ENCODE results near the gene TTC39B. TPM values are rescaled to one million over a fixed set of nuclear protein-coding genes. Genes with fewer than 3 reads are reported as not detected.
A peak's percentile ranks its signal among the peaks of the same experiment; 100 is the strongest.
"Not testable (repeated sequence)": the region's sequence is repeated elsewhere in the genome, so short reads cannot be mapped to it uniquely, and the experiment has no call there.

Gene TTC39B
- 7.1 and 17.1 TPM in 2 replicates for total RNA-seq

DNA sequence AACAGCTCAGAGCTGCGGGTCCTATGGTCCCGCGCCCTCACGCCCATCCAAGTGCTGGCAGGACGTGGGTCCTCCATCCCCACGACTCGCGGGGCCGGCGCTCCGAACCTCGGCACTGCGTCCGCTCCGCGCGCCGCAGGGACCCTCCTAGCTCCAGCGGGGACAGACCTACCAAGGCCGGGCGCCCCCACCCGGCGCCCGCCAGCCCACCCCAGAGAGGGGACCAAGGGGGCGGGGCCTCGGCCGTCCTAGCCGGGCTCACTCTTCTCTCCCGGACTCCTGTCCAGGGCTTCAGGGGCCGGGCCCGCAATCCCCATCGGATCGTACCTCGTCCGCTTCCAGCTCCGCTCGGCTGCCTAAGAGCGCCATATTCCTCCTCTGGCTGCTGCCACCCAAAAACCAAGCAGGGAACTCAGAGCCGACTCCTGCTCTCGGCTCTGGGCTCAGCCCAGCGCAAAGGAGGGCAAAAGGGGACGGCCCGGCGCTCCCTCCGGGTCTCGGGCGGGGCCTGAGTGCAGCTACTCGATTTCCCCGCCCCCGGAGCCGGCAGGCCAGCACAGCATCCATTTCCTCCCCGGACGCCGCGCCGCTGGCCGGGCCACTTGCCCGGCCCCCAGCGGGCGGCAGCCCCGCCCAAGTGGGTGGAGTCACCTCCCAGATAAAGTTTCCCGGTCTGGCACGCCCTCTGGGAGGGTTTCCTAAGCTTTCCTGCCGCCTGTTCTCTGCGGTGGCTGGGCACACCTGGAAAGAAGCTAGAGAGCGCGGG, at the start of gene TTC39B:
Gene TTC39B (minus strand): TSS at position 460 of the 766 bp plus-strand sequence. CDS start 91 bp downstream, at position 369.
- DNase-seq (ENCODE audit: low read depth): peak; percentile 83

DNA sequence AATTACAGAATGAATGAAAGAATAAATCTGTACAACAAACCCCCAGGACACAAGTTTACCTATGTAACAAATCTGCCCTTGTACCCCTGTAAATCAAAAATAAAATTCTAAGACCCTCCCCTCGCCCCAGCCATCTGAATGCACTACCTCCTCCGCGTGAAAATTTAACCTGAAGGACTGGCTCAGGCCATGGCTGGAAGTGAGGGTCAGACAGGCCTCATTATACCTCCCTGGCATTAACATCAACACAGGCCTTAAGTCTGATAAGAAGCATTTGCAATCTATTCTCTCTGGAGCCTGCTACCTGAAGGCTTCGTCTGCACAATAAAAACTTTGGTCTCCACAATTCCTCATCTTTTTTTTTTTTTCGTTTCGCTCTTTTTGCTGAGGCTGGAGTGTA, 48.7 kb upstream of the TTC39B start:
- no peak for DNase-seq (ENCODE audit: low read depth)

DNA sequence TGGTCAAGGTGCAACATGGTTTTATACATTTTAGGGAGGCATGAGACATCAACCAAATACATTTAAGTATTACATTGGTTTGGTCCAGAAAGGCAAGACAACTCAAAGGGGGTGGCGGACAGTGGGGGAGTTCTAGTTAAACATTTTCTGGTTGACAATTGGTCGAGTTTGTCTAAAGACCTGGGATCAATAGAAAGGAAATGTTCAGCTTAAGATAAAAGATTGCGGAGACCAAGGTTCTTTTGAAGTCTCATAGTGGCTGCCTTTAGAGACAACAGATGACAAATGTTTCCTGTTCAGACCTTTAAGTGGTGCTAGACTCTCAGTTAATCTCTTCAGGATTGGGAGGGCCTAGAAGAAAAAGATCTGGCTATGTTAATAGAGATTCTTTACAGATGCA, 47.7 kb upstream of the TTC39B start:
- DNase-seq (ENCODE audit: low read depth): no peak

DNA sequence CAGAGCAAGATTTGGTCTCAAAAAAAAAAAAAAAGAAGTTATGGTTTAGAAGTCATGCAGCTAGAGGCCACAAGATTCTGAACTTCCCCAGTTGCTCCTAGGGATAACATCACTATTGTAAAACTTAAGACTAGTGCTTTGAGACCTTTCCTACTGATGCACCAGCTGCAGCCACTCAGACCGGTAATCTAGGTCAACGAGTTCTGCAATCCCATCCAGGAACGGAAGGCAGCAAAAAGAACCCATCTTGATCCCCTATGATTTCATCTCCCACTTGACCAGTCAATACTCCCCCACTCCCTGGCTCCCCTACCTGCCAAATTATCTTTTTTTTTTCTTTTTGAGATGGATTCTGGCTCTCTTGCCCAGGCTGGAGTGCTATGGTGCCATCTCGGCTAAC, 46.9 kb upstream of the TTC39B start:
- DNase-seq (ENCODE audit: low read depth): no peak

DNA sequence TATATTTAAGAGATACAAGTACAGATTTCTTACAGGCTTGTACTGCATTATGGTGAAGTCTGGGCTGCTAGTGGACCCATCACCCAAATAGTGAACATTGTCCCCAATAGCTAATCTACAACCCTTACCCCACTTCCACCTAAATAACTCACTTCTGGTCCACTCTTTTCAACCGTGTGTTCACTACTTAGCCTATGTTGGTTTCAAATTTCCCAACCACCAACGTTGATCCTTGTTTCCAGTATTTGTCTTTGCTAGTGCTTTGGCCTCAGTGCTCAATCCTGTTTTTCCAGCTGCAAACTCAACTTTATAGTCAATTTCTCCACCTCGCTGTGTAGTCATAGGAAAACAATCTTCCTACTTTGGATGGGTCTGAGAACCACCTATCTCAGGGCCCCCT, 45.3 kb upstream of the TTC39B start:
- DNase-seq (ENCODE audit: low read depth): no peak

DNA sequence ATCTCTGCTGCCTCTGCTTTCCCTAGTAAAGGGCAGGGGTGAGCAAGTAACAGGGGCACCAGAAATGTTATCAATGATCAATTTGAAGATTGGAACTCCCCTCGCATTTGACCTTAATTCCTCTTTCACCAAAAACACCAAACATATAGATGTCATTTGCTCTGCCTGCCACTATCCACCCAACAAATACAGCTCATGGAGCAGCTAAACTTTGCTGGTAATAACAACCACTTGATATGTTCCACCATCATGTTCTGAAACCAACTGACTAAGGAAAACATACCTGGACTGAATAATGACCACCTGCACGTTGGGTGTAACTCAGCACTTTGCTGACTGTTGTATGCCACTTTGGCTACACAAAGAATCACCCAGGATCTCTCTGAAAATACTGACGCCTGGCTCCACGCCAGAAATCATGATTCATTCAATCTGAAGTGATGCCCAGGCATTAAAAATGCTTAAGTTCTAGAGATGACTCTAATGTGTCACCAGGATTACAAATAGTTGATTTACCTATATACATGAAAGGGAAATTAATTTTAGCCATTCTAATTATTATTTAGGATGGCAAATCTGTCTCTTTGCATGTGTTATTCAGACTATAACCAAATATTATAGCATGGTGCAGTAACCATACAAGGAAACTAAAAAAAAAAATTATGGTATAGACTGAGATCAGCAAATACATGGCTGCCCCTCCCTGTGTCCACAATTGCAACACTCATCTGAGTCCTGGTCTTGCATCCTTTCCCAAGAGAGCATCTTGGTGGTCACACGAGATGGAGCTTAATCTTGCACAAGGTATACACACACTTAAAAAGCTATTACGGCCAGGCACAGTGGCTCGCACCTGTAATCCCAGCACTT, 43.1 kb upstream of the TTC39B start:
- DNase-seq (ENCODE audit: low read depth): peak; percentile 31

DNA sequence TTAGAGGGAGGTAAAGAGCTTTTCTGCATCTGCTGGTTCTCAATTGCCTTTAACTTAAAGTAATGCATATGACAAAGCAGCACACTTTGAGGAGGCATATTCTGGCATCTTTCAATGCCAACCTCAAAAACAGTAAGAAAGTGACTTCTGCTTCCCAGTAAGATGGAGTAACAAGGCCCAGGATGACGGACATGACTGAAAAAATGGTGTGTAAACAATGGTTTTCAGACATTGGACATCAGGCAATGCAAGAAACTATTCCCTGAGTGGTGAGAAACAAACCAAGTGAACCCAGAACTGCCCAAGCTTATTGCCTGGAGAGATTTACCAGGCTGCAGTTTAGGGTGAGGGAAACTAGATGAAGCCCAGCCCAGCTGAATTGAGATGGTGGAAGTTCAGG, 39.8 kb upstream of the TTC39B start:
- no peak for DNase-seq (ENCODE audit: low read depth)

DNA sequence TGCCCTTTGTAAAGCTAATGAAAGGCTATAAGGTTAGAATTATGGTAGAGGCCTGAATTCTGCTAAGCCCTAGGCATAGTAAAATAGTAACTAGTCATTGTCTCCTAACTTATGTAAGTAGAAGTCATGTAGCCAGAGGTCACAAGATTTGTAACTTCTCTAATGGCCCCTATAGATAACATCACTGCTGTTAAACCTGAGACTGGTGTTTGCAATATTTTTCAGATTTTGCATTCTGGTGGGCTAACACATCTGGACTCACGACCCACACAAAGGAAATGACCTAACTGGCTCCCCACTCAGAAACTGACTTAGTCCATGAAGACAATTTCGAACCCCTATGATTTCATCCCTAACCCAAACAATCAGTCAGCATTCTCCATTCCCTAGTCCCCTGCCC, 37.2 kb upstream of the TTC39B start:
- no peak for DNase-seq (ENCODE audit: low read depth)

DNA sequence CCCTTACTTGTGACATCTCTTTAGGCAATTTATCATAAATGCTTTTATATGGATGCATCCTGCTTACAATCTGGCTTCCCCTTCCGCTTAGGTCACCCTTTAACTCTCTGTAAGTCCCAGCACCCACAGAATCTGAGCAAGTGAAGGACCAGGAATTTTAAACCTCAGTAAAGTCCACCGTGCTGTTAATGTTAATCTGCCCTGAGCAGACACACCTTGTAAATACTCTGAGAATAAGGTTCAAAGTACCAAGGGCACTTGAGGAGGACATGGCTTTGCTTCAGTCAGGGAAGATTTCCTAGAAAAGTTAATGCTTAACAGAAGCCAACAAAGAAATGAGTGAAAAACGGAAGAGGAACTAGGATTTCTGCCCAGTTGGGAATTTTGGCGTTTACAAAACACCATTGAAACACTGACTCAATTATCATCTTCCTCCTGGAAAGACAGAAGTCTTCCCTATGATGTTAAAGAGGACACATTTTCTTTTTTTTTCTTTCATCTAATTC, 26.4 kb upstream of the TTC39B start:
- peak; percentile 70 for DNase-seq (ENCODE audit: low read depth)

DNA sequence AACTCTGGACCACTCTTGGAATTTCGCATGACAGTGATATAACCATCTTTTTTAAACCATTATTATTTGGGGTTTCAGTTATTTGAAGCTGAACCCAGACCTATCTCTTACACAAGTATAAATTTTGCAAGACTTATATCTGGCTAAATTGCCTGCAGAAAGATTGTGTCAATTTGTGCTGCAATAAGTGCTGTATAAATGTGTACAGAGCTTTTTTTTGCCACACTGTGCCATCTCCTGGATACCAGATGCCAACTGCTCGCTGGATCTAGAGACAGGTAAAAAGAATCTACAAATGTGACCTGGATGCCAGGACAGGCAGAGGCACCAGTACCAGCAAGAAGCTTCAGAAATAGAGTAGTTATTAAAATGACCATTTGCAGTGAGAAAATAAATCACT, 25.9 kb upstream of the TTC39B start:
- DNase-seq (ENCODE audit: low read depth): no peak

DNA sequence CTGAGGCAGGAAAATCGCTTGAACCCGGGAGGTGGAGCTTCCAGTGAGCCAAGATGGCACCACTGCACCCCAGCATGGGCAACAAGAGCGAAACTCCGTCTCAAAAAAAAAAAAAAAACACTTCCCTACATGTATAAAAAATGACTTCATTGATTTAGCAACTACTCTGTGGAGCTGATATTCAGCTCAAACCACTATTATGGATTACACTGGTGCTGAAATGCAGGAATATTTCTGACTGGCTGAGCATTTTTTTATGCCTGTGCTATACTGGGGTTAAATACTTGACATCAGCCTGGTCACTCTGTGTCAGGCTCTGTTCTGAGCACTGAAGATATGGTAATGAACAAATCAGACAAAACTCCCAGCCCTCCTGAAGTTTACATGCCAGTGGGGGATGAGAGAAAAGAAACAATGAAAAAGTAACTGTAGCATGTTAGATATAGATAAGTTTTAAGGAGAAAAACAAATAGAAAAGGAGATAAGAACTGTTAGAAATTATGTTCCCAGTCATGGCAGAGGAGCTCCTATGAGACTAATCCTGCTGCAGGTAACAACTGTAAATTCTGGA, 22.6 kb upstream of the TTC39B start:
- no peak for DNase-seq (ENCODE audit: low read depth)

DNA sequence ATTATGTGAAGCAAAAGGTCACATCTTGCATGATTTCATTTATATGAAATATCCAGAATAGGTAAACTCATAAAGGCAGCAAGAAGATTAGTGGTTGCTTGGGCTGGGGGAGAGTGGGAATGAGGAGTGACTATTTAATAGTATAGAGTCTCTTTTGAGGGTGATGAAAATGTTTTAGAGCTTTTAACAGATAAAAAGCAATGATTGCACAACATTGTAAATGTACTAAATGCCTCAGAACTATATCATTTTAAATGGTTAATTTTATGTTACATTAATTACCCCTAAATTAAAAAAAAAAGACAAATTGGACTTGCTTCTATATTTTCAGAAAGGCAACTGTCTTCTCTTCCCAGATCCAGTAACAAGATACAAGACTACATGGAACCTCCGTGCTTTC, 21.9 kb upstream of the TTC39B start:
- no peak for DNase-seq (ENCODE audit: low read depth)

DNA sequence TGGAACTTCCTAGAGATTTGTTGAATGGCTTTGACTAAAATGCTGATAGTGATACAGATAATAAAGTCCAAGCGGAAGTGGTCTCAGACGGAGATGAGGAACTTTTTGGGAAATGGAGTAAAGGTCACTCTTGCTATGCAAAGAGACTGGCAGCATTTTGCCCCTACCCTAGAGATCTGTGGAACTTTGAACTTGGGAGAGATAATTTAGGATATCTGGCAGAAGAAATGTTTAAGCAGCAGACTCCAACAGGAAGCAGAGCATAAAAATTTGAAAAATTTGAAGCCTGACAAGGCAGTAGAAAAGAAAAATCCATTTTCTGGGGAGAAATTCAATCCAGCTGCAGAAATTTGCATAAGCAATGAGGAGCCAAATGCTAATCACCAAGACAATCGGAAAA, 15.7 kb upstream of the TTC39B start:
- not testable (repeated sequence) for DNase-seq (ENCODE audit: low read depth)

DNA sequence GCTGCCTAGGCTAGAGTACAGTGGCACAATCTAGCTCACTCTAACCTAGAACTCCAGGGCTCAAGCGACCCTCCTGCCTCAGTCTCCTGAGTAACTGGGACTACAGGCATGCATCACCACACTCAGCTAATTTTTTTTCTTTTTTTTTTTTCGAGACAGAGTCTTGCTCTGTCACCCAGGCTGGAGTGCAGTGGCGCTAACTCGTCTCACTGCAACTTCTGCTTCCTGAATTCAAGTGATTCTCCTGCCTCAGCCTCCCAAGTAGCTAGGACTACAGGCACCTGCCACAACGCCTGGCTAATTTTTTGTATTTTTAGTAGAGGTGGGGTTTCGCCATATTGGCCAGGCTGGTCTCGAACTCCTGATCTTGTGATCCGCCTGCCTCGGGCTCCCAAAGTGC, 12.6 kb upstream of the TTC39B start:
- not testable (repeated sequence) for DNase-seq (ENCODE audit: low read depth)

DNA sequence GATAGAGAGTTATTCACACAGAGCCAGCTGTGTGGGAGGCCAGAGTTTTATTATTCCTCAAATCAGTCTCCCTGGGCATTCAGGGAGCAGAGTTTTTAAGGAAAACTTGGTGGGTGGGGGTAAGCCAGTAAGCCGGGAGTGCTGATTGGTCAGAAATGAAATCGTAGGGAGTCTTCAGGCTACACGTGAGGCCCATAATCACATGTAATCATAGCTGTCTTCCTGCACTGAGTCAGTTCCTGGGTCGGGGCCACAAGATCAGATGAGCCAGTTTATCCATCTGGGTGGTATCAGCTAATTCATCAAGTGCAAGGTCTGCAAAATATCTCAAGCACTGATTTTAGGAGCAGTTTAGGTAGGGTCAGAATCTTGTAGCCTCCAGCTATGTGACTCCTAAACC, 10.8 kb upstream of the TTC39B start:
- no peak for DNase-seq (ENCODE audit: low read depth)

DNA sequence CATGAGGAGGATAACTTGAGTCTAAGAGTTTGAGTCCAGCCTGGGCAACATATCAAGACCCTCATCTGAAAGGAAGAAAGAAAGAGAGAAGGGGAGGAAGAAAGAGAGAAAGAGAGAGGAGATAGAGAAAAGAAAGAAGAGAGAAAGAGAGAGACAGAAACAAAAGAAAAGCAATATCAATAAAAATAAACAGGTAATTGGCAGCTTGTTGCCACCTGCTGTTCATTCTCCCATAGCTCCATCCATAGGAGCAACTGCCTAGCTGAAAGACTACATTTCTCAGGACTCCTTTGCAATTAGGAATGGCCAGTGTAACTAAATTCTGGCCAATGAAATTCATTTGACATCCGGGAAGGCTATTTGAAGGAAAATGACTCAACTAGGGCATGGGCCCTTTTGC, 4.6 kb upstream of the TTC39B start:
- DNase-seq (ENCODE audit: low read depth): no peak

DNA sequence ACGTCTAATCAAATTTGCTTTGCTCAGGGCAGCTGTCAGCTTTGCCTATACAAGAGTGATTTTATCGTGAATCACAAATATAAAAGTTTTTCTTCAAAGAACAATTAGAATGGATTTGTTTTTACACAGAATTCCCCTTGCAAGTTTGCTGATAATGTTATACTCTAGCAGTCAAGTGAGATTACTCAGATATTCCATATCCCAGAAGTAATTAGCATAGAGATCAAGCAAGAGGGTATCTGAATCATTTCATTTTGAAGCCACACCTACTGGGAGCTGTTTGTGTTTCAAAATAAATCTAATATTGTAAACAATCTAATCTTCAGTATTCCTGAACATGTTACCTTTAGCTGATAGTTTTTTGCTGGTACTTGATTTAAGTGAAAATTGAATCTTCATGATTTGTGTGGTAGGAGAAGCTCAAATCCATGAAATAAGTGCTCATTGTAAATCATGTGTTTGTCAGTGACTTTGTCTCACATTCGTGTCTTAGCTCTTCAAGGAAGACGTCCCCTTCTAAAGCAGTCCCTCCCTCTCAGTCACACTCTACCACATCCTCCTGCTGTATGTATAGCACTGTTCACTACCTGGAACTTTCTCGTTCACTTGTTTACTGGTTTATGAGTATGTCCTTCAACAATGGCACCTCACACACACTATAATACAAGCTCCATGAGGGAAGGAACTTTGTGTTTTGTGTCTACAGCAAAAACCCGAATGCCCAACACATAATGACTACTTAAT, 3.3 kb upstream of the TTC39B start:
- no peak for DNase-seq (ENCODE audit: low read depth)

DNA sequence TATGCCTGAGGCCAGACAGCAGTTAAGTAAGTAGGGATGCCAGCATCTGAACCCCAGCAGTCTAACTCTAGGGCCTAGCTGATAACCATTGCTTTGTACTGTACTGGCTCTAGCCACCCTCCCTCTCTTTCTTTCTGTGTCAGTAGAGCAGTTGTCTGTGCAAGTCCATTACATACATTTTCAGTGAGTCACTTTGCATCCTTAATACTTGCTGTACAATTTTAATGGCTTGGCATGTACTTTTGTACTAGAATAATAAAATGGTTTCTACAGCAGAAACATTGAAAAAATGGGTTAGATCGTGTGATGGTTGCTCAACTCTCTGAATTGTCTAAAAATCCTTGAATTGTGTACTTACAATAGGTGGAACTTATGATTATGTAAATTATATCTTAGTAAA, 1.5 kb upstream of the TTC39B start:
- DNase-seq (ENCODE audit: low read depth): peak; percentile 68

DNA sequence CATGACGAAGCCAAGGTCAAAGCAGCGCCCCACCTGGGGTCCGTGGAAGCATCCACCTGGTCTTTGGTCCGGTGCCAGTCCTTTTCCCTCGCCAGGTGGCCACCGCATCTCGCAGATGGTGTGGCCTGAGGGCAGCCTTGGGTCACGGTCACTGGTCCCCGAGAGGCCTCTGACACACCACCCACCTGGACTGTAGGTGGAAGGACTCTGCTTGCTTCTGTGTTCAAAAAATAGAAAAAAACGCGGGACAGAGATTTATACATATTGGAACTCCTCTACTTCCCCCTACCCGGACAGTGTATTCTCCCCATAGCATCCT, 466 bp upstream of the TTC39B start:
- DNase-seq (ENCODE audit: low read depth): no peak

DNA sequence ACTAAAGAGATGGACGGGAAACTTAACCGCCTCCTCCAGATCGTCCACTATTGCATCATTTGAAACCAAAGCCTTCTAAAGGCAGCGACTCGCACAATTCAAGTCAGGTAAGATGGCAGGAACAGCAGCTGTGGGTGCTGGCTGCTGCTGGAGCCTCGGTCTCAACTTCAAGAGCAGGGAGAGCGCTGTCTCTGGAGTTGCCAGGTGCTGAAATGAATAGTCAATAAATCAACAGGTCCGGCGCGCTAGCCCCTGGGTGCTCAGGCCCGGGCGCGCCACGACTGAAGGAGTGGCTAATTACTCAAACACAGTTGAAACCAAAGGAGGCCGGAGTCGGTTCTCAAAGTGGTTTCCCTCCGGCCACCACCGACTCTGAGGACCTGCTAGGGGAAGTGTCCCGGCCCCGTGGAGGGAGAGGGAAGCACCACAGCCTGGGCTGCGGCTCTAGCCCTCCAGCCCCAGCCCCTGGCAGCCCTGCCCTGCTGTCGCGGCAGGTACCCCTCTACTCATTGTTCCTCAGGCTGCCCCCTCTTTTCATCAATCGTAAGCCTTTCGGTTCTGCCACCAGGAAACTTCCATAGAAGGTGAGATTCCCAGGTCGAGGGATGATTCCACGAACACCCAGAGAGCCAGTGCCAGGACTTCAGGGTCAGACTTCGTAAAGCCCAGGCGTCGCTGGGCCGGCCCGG, 804 bp downstream of the TTC39B start:
- DNase-seq (ENCODE audit: low read depth): peak; percentile 84

DNA sequence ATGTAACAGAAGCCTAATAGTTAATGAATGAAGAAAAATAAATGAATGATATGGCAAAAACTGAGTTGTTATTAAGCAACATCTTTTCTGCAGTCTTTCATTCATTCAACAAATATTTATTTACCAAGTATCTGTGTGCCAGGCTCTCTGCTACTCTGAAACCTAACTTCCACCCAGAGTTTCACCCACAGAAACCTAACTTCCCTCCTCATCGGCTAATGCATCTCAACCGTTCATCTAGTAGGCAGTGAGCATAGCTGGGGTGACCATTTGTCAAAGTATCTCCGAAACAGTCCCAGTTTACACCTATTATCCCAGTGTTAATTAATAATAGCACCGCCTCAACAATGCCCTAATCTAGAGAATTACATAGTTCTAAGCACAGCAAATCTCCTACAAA, 1.5 kb downstream of the TTC39B start:
- DNase-seq (ENCODE audit: low read depth): no peak

Measured in renal cortical epithelial cell (primary cell).